Inflammatory macrophage treated with lipopolysaccharide for 4 hours (primary cell): ENCODE measurements around the gene IQCF2.
"Not testable (repeated sequence)": the region's sequence is repeated elsewhere in the genome, so short reads cannot be mapped to it uniquely, and the experiment has no call there.

Experiments used
- DNase-seq: peaks from one replicate; pipeline ENCODE4 v3.0.0-alpha.2; 2020

The IQCF2 gene

DNA sequence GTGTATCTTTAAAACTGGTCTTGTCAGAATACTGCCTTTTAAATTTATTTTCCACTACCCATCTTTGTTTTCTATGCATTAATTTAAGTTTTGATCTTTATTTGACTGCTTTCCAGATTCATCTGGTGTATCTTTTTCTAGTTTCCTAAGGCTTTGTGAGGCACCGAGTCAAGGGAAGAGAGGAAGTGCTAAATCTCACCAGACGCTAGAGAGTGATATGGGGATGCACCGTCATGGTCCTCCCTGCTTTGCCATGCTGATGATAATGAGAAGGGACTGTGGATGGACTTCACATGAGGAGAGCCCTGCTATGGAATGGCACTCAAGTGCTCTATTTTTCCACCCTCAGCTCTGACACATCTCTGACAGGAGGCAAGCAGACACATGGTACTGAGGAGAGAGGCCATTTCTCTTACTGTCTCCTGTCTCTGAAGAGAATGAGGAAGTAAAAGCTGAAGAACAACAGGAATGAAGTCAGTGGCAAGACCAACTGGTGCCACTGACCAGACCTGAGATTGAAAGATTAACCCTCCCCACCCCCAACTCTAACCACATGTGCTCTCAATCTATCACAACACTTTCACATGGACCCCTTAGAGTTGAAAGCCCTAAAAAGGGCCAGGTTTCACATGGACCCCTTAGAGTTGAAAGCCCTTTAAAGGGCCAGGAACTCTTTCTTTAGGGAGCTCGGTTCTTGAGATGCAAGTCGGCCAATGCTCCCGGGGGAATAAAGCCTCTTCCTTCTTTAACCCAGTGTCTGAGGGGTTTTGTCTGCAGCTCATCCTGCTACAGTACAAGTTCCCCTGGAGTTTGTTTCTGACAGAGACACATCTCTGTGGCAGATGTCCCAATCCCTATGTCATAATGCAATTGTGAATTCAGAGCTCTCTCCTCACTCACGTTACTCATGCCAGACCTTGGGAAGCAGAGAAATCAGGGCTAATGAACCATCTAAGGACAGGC, at the start of gene IQCF2:
Gene IQCF2 (plus strand): TSS at position 913 of the 963 bp plus-strand sequence. CDS start 52 bp downstream, outside the sequence.
- DNase-seq, result peak; percentile 3

DNA sequence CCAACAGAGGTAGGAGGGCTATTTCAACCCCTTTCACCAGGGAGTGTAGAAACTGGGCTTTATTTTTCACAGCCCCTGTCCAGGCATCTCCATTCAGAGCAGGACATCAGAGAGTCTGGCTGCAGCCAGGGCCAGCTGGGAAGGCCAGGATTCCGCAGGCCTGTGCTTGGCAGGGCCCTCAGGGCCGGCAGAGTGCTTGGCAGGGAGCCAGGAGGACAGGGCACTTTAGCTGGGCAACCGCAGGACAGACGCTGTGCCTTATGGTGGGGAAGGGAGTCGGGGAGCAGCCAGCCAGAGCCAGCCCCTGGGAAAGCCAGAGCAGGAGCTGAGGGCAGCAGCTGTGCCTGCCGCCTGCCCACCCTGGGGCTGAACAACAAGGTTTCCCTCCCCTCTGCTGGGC, 47.9 kb upstream of the IQCF2 start:
- DNase-seq, result no peak

- no peak for DNase-seq
These were observed 47.4 kb upstream of the IQCF2 start for GRCh38 chr3:51814034-51814433.

DNA sequence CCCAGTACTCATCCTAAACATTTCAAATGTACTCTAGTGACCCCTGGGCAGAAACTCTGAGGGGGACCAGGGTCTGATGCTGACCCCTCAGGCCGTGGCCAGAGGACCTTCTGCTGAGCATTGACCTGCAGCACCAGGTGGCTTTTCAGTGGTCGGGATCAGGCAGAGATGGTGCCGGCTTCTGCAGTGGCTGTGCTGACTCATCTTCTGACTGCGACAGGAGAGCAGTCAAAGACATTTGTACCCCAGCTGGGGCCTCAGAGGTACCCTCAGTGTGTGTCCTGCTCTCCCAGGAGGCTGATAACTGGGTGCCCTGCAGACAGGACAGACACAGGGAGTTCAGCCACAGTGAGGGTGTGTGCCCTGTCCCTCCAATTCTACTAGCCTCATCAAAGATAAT, 45.8 kb upstream of the IQCF2 start:
- no peak for DNase-seq

DNA sequence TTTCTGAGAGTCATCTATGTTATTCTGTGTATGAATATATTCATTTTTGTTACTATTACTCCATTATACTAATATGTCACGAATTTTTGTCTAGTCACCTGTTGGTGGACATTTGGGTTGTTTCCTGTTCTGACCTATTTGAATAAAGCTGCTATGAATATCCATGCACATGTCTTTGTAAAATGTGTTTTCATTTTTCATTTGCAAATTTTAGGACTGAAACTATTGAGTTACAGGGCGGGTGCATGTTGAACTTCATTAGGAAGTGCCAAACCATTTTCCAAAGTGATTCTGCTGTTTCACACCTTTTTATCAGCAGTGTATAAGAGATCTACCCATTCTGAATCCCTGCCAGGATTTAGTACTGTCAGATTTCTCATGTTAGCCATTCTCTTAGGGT, 44.7 kb upstream of the IQCF2 start:
- DNase-seq, result no peak

GRCh38 chr3:51817375-51817774, 44.0 kb upstream of the IQCF2 start:
- DNase-seq, result no peak

DNA sequence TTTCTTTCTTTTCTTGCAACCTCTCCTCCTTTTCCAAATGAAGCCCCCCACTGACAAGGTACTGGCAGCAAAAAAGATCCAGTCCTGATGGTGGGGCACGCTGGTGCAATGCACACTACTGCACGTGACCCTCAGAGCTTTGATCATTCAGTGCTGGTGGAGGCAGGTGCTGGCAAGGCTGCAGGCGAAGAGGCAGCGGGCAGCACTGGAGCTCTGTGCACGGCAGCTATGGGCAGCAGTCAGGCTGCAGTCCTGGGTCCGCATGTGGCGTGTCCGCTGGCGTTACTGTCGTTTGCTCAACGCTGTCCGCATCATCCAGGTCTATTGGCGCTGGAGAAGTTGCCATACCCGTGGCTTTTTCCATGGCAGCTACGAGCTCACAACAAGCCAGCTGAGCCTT, 42.3 kb upstream of the IQCF2 start:
- no peak for DNase-seq

DNA sequence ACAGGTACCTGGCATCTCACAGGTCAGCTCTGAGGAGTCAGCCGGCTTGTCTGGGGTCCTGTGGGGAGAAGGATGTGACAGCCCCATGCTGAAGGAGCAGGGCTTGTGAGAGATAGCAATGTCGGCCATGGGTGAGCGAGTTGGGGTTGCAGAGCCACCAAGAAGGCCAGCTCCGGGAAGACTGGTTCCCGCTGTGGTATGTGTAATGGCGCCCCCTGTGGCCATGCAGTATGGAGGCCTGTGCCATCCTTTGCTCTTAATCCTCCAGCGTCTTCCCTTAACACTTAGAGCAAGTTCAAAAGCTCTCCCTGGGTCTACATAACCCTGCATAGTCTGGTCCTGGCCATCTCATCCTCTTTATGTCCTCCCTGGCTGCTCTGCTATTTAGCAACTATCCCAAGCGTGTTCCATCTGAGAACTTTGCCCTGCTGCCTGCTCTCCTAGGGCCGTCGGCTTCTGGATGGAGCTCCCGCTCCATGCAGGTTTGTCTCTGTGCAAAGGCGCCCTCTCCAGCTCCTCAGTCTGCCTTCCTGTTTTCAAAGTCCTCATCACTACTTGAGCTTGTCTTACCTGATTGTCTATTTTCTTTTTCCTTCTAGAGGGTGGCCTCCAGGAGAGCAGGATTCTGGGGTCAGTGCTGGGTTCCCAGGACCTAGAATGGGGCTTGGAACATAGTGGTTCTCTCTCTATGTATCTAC, 41.6 kb upstream of the IQCF2 start:
- no peak for DNase-seq

DNA sequence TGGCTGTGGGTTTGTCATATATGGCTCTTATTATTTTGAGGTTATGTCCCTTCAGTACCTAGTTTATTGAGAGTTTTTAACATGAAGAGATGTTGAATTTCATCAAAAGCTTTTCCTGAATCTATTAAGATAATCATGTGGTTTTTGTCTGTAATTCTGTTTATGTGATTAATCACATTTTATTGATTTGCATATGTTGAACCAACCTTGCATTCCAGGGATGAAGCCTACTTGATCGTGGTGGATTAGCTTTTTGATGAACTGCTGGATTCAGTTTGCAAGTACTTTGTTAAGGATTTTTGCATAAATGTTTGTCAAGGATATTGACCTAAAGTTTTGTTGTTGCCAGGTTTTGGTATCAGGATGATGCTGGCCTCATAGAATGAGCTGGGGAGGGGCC, 33.1 kb upstream of the IQCF2 start:
- no peak for DNase-seq

- DNase-seq, result no peak
These were observed 31.1 kb upstream of the IQCF2 start for GRCh38 chr3:51830345-51830744.

- DNase-seq, result no peak
These were observed 30.5 kb upstream of the IQCF2 start for GRCh38 chr3:51830836-51831385.

DNA sequence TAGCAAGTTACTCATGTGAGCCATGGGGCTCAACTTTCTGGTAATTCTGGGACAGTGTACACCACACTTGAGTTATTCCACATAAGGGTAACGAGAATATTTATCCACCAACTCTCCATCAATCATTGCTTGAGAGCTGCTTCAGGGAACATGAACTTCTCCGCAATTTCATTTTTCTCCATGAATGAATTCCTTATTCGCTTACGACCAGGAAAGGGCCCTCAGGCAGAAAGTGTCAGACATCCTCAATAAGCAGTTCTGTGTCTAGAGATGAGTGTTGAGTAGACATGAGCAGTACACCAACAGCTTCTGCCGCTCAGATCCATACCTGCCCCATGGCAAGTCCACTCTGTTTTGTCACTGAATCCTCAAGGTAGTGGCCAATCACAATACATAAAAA, 24.8 kb upstream of the IQCF2 start:
- DNase-seq, result no peak

- DNase-seq, result no peak
These were observed 16.3 kb upstream of the IQCF2 start for GRCh38 chr3:51845129-51845528.

DNA sequence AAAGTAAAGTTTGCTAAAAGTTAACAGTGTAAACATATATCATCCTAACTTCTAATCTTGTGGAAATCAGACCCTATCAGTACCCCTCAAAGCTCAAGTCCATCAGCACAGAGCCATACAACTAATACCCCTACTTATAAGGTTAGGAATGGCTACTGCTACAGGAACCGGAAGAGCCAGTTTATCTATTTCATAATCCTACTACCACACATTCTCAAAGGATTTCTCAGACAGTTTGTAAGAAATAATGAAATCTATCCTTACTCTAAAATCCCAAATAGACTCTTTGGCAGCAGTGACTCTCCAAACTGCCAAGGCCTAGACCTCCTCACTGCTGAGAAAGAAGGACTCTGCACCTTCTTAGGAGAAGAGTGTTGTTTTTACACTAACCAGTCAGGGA, 6.0 kb upstream of the IQCF2 start:
- DNase-seq, result not testable (repeated sequence)

DNA sequence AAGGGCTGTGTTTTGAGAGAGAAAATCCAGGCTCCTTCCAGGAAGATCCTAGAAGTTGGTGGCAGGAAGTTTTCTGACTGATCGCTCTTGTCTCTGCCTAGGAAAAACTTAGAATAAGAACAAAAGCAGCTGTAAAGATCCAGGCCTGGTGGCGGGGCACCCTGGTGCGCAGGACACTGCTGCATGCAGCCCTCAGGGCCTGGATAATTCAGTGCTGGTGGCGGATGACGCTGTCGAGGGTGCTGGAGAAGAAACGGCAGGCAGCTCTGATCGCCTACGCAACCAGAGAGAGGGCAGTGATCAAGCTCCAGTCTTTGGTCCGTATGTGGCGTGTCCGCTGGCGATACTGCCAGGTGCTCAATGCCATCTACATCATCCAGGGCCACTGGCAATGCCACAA, 1.5 kb downstream of the IQCF2 start:
- no peak for DNase-seq

DNA sequence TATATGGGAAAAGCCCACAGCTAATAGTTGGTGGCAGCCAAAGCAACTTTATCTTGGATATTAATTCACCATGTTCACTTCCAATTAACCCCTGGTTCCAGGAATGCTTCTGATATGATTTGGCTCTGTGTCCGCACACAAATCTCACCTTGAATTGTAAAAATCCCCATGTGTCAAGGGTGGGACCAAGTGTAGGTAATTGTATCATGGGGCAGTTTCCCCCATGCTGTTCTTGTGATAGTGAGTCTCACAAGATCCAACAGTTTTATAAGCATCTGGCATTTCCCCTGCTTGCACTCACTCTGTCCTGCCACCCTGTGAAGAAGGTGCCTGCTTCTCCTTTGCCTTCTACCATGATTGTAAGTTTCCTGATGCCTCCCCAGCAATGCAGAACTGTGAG, 7.5 kb downstream of the IQCF2 start:
- DNase-seq, result not testable (repeated sequence)

DNA sequence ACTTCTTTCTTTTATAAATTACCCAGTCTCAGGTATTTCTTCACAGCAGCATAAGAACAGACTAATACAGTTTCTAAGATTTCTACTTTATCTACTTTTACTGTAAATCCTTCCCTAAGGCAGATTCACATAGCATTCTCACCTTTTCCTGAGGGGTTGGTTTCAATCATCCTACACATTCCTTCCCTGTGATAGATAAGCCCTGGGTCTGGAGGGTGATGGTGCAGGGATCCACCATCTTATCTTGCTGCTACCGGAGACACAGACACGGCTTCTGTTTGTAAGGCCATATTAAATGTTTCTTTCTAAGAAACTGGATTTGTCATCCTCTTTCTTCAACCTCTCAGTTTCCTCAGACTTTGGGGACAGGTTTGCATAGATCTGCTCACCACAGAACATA, 7.9 kb downstream of the IQCF2 start:
- DNase-seq, result no peak

GRCh38 chr3:51873253-51873766, 11.9 kb downstream of the IQCF2 start:
- no peak for DNase-seq

GRCh38 chr3:51873876-51874275, 12.5 kb downstream of the IQCF2 start:
- DNase-seq, result no peak

DNA sequence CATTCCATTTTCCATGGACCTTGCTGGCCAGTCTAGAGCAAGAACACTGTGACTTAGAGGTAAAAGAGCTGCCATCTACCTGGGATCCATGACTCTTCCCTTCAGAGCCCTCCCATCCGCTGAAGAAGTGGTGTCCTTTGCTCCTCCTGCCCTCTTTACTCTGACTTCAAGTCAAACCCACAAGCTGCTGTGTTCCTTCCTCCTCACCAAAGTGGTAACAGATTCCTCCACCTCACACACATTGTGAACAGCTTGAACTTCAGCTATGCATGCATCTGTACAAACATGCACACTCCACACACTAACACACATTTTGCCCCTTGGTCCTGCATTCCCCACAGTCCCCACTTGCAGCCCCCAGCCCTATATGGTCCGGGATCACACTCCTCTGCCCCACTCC, 13.0 kb downstream of the IQCF2 start:
- DNase-seq, result no peak

DNA sequence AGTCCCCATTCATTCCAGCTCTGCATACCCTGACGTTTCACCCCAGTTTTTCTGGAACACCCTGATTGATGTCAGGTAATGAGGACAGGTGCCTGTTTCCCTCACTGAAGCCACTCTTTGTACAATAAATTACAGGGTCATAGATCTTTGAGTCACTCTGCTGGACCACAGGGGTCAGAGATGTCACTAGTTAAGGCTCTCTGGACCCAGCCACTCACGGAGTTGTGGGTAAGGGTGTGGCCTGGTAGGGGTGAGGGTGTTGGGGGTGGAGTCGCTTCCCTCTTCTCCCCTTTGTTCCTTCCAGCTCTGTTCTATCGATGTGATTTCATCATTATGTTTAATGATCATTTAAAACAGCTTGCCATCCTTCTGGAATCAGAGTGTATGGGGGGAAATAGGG, 13.5 kb downstream of the IQCF2 start:
- no peak for DNase-seq

DNA sequence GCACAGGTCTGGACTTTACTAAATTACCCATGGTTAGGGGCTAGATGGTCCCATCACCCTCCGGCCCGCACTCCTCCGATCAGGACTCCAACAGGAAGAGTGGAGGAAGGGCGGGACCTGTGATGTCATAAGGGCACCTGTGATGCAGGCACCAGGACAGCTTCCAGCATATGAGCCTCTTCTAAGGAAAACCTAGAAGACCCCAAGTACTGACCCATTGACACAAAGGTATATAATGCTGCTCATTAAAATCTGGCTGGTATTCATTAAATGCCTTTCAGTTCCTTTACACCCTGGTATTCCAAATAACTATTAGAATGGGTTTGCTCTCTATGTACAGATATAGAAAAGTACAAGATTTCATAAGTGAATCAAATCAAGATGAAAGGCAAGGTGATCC, 14.1 kb downstream of the IQCF2 start, which contains the start of gene IQCF5:
Gene IQCF5 (minus strand): TSS at position 101 of the 400 bp plus-strand sequence. CDS start 70 bp downstream, at position 31.
- no peak for DNase-seq

- DNase-seq, result no peak
These were observed 14.8 kb downstream of the IQCF2 start for GRCh38 chr3:51876186-51876585.

DNA sequence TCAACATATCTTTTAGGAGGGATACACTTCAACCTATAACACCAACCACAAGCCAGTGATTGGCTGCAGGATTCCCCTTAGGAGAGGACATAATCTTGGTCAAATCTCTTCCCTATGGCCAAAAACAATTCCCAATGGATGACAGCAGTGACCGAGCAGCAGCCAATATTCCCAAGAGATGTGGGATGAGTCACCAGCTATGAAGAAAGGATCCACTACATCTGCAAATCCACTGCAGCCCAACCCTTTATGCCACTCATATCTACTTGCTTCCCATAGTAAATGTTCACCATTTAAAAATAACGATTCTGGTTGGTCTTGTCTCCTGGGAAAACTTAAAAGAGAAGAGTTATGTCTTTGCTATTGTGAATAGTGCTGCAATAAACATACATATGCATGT, 18.5 kb downstream of the IQCF2 start:
- DNase-seq, result no peak
